ENCODE results near the gene PM20D2. TPM values are rescaled to one million over a fixed set of nuclear protein-coding genes. Genes with fewer than 3 reads are reported as not detected.

Gene PM20D2
- total RNA-seq, 1 donor from 2014 or later: 13.7 TPM

DNA sequence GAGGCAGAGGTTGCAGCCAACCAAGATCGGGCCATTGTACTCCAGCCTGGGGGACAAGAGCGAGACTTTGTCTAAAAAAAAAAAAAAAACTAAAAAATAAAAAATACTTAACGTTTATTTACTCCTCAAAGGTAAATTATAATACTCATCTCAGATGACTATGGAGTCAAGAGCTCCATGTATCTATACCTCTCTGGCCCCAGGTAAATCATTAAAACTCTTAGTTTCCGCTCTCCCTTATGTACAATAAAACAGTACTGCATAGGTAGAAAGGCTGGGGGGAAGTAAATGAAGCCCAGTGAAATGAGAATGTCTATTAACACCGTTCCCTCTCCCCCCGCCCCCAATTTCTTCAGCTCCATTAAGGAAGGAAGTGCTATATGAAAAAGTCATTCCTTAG is 29.2 kb upstream of the PM20D2 start:
- H3K4me1 Mint-ChIP-seq: peaks cover 11% of the 10 kb centered on the region
- H3K4me3 Mint-ChIP-seq: peak overlapping the region; percentile 73
- TF ChIP-seq, protein P1, sequence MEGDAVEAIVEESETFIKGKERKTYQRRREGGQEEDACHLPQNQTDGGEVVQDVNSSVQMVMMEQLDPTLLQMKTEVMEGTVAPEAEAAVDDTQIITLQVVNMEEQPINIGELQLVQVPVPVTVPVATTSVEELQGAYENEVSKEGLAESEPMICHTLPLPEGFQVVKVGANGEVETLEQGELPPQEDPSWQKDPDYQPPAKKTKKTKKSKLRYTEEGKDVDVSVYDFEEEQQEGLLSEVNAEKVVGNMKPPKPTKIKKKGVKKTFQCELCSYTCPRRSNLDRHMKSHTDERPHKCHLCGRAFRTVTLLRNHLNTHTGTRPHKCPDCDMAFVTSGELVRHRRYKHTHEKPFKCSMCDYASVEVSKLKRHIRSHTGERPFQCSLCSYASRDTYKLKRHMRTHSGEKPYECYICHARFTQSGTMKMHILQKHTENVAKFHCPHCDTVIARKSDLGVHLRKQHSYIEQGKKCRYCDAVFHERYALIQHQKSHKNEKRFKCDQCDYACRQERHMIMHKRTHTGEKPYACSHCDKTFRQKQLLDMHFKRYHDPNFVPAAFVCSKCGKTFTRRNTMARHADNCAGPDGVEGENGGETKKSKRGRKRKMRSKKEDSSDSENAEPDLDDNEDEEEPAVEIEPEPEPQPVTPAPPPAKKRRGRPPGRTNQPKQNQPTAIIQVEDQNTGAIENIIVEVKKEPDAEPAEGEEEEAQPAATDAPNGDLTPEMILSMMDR (IDR thresholded peaks at IDR 0.05; ENCODE audit: unreplicated experiment): no peak
- no peaks in the 10 kb centered on the region for H3K36me3 Mint-ChIP-seq
- no peaks in the 10 kb centered on the region for H3K9me3 Mint-ChIP-seq
- no peaks in the 10 kb centered on the region for H3K27me3 Mint-ChIP-seq (ENCODE audit: low read depth)
- H3K27ac Mint-ChIP-seq: peak overlapping the region; percentile 57
- no peak for DNase-seq (ENCODE audit: low spot score in 2 of 2, unreplicated experiment in 2 of 2)

DNA sequence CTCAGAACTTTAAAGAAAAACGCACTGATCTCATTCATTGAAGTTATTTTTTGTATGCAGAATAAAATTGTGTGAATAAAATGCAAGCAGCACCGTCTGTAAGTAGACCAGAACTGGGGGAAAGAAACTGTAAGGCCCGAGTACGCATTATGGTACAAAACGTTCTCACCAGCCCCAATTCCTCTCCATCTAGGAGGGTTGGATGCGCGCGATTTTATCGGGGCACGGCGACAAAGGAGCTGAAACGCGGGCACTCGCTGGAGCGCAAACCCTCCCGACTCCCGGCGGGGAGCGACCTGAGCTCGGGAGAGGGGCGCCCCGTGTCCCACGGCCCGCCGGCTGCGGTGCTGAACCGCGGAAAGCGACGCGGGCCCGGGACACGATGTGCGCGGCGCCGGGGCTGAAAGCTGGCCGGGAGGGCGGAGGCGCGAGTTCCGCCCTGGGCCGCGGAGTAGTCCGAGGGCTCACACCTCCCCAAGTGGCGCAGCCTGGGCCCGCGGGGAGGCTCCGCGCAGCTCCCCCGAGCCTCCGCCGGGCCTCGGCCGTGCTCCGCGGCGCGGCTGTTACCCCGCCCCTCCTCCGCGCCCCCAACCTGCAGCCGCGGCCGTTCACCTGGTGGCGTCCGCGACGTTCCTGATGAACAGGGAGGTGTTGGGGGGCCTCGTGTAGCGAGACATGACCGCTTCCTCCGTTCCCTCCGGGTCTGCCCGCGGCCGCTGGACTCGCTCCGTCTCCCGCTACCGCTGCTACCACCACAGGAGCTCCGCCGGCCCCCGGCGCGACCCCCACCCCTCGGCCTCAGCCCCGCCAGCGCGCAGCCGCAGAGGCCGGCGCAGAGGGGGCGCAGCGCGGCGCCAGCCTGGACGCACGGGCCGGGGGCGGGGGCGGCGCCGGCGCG is 28.4 kb upstream of the PM20D2 start, which contains the start of gene SRSF12:
Gene SRSF12 (minus strand): TSS at position 861 of the 898 bp plus-strand sequence. CDS start 184 bp downstream, at position 677.
- no peaks in the 10 kb centered on the region for H3K27me3 Mint-ChIP-seq (ENCODE audit: low read depth)
- TF ChIP-seq, protein P1 (IDR thresholded peaks at IDR 0.05; ENCODE audit: unreplicated experiment): no peak
- peaks cover 11% of the 10 kb centered on the region for H3K4me1 Mint-ChIP-seq
- H3K4me3 Mint-ChIP-seq: peak within 1 kb of the TSS; percentile 73
- H3K27ac Mint-ChIP-seq: peak within 1 kb of the TSS; percentile 57
- no peaks in the 10 kb centered on the region for H3K36me3 Mint-ChIP-seq
- H3K9me3 Mint-ChIP-seq: no peaks in the 10 kb centered on the region
- peak; percentile 41 to 67 for DNase-seq (ENCODE audit: low spot score in 2 of 2, unreplicated experiment in 2 of 2)

DNA sequence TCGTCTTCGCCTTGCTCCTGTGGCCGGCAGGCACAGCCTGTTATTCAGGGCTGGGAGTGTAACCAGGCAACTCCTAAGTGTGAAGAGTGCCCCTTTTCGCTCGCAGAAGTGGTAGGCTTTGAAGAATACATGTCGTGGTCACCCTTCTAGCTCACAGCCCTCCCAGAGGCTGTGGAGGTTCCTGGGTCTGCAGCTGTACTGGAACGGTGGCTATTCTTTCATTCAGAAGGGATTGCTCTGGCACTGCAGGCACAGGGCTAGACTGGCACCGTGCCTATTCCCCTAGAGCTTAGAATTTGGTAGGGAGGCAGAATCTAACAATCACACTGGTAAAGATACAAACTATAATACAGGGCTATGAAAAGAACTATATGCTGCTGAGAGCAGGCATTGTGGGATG is 26.9 kb upstream of the PM20D2 start:
- Mint-ChIP-seq H3K4me1 (peaks cover 11% of the 10 kb centered on the region), H3K27me3 (ENCODE audit: low read depth) (no peaks in the 10 kb centered on the region), H3K9me3 (no peaks in the 10 kb centered on the region), H3K36me3 (no peaks in the 10 kb centered on the region), H3K27ac (peak overlapping the region; percentile 7), H3K4me3 (peak overlapping the region; percentile 70)
- TF ChIP-seq, protein P1 (IDR thresholded peaks at IDR 0.05; ENCODE audit: unreplicated experiment): no peak
- no peak for DNase-seq (ENCODE audit: low spot score in 2 of 2, unreplicated experiment in 2 of 2)

DNA sequence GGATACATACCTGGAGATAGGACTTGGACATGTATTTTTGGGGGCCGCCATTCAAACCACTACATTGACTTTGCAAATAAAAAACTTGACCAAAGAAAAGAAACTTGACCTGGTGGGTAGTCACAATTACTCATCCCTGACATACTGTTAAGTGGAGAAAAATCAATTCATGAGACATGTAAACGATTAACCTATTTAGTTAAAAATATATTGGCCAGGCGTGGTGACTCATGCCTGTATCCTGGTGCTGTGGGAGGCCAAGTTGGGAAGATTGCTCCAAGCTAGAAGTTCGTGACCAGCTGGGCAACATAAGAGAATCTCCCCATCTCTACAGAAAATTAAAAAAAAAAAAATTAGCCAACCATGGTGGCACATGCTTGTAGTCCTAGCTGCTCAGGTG is 25.5 kb upstream of the PM20D2 start:
- H3K27ac Mint-ChIP-seq: no peak overlapping the region
- no peak for DNase-seq (ENCODE audit: low spot score in 2 of 2, unreplicated experiment in 2 of 2)
- TF ChIP-seq, protein P1 (IDR thresholded peaks at IDR 0.05; ENCODE audit: unreplicated experiment): no peak
- no peaks in the 10 kb centered on the region for H3K36me3 Mint-ChIP-seq
- H3K9me3 Mint-ChIP-seq: no peaks in the 10 kb centered on the region
- no peaks in the 10 kb centered on the region for H3K27me3 Mint-ChIP-seq (ENCODE audit: low read depth)
- H3K4me3 Mint-ChIP-seq: no peak overlapping the region
- H3K4me1 Mint-ChIP-seq: peaks cover 11% of the 10 kb centered on the region

DNA sequence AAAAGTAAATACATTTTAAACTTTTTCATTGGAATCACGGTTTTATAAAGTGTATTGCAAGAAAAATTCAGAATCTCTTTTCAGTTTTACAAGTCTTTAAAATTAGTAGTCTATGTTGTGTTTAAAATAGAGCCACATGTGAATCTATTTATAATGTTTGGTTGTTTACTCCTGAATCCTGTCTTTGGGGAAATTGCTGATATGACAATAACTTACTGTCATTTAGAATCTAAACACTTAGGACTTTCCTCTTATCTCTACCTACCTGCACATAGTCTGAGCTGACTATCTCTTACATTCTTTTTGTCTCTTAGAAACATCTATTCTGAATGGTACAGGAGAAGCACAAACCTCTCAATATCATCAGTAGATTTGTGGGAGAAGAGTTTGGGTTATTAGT is 23.9 kb upstream of the PM20D2 start:
- H3K4me3 Mint-ChIP-seq: no peak overlapping the region
- no peak overlapping the region for H3K27ac Mint-ChIP-seq
- DNase-seq (ENCODE audit: low spot score in 2 of 2, unreplicated experiment in 2 of 2): no peak
- peaks cover 3% of the 10 kb centered on the region for H3K36me3 Mint-ChIP-seq
- peaks cover 5% of the 10 kb centered on the region for H3K4me1 Mint-ChIP-seq
- H3K9me3 Mint-ChIP-seq: peaks cover 2% of the 10 kb centered on the region
- H3K27me3 Mint-ChIP-seq (ENCODE audit: low read depth): no peaks in the 10 kb centered on the region
- TF ChIP-seq, protein P1 (IDR thresholded peaks at IDR 0.05; ENCODE audit: unreplicated experiment): no peak
